M059J (cell line): Measurements from ENCODE around the gene TMEM134. TPM values are rescaled to one million over a fixed set of nuclear protein-coding genes. Genes with fewer than 3 reads are reported as not detected.

Experiments
- DNase-seq: peaks from one replicate; pipeline ENCODE4 v3.0.0-alpha.2; 2012; ENCODE audit warnings: low read depth
- total RNA-seq: library from RNA; depleted of rRNA; stranded (reverse); fragments of >200 nt; shearing (Covaris generic); gene quantifications from 2 replicates; pipeline ENCODE4 v1.2.3, GENCODE V29; 2014; rRNA removed

TMEM134 gene
- total RNA-seq, 1 experiment from 2014 or later = 16.1 TPM

- peak; percentile 56 for DNase-seq
Observed at GRCh38 chr11:67422891-67423290, 46.2 kb downstream of the TMEM134 start.

GRCh38 chr11:67421430-67422031 is 47.5 kb downstream of the TMEM134 start:
- DNase-seq = no peak

GRCh38 chr11:67420646-67421429 is 48.2 kb downstream of the TMEM134 start:
- DNase-seq = peak; percentile 84

GRCh38 chr11:67420147-67420645 is 48.9 kb downstream of the TMEM134 start:
- DNase-seq = no peak

GRCh38 chr11:67419325-67420049 is 49.6 kb downstream of the TMEM134 start:
- DNase-seq = no peak

GRCh38 chr11:67418476-67419281 is 50.4 kb downstream of the TMEM134 start:
- no peak for DNase-seq

- no peak for DNase-seq
Observed at GRCh38 chr11:67417425-67417824, 51.6 kb downstream of the TMEM134 start.

GRCh38 chr11:67416416-67417335 is 52.4 kb downstream of the TMEM134 start:
- DNase-seq = peak; percentile 40

GRCh38 chr11:67415501-67416304 is 53.3 kb downstream of the TMEM134 start, which contains the start of gene CARNS1:
Gene CARNS1, plus strand, starts transcription at chr11:67415678. Its CDS starts 522 bp downstream, at chr11:67416200.
- DNase-seq = no peak

GRCh38 chr11:67413266-67413849 is 55.7 kb downstream of the TMEM134 start:
- DNase-seq = no peak

- no peak for DNase-seq
Observed at GRCh38 chr11:67412495-67413179, 56.4 kb downstream of the TMEM134 start.

- no peak for DNase-seq
Observed at GRCh38 chr11:67411785-67412152, 57.3 kb downstream of the TMEM134 start.

Other genes starting within 250 kb of the TMEM134 start
- gene GRK2, start 202.8 kb downstream of the TMEM134 start, total RNA-seq = 21.8 and 39.3 TPM in 2 replicates
- gene ANKRD13D, start 179.9 kb downstream of the TMEM134 start, total RNA-seq = 9.8 and 14.9 TPM in 2 replicates
- gene SSH3, start 165.7 kb downstream of the TMEM134 start, total RNA-seq = 17.5 and 18.4 TPM in 2 replicates
- 127 and 137 TPM in 2 replicates for gene POLD4, start 115.7 kb downstream of the TMEM134 start, total RNA-seq
- gene CLCF1, start 95.7 kb downstream of the TMEM134 start, total RNA-seq = 16.2 and 22.6 TPM in 2 replicates
- gene RAD9A, start 77.3 kb downstream of the TMEM134 start, total RNA-seq = 7.3 and 13.3 TPM in 2 replicates
- 223 and 247 TPM in 2 replicates for gene PPP1CA, start 67.4 kb downstream of the TMEM134 start, total RNA-seq
- gene TBC1D10C, start 65.2 kb downstream of the TMEM134 start, total RNA-seq = not detected in 2 replicates
- 0.22 TPM in 1 of 2 replicates, not detected in the other for gene CARNS1, start 53.6 kb downstream of the TMEM134 start, total RNA-seq
- gene RPS6KB2, start 40.8 kb downstream of the TMEM134 start, total RNA-seq = 36.6 and 37.1 TPM in 2 replicates
- gene PTPRCAP, start 31.6 kb downstream of the TMEM134 start, total RNA-seq = 0.20 and 0.47 TPM in 2 replicates
- 79.7 and 137 TPM in 2 replicates for gene CORO1B, start 25.8 kb downstream of the TMEM134 start, total RNA-seq
- not detected in 2 replicates for gene GPR152, start 16.5 kb downstream of the TMEM134 start, total RNA-seq
- 6.9 and 9.0 TPM in 2 replicates for gene CABP4, start 13.9 kb downstream of the TMEM134 start, total RNA-seq
- gene AIP, start 13.8 kb upstream of the TMEM134 start, total RNA-seq = 65.7 and 81.6 TPM in 2 replicates
- 18.7 and 36.7 TPM in 2 replicates for gene PITPNM1, start 36.1 kb upstream of the TMEM134 start, total RNA-seq
- 63.8 and 71.7 TPM in 2 replicates for gene CDK2AP2, start 38.9 kb upstream of the TMEM134 start, total RNA-seq
- not detected in 2 replicates for gene CABP2, start 54.2 kb upstream of the TMEM134 start, total RNA-seq
- gene GSTP1, start 114.6 kb upstream of the TMEM134 start, total RNA-seq = 436 and 441 TPM in 2 replicates
- 118 and 153 TPM in 2 replicates for gene NDUFV1, start 137.7 kb upstream of the TMEM134 start, total RNA-seq
- gene NUDT8, start 160.7 kb upstream of the TMEM134 start, total RNA-seq = 2.6 and 5.7 TPM in 2 replicates
- gene TBX10, start 170.5 kb upstream of the TMEM134 start, total RNA-seq = not detected in 2 replicates
- 0.91 TPM in 2 replicates for gene ACY3, start 181.5 kb upstream of the TMEM134 start, total RNA-seq
- gene ALDH3B2, start 205.4 kb upstream of the TMEM134 start, total RNA-seq = not detected in 2 replicates